ENCODE measurements around the gene THEMIS. TPM values are rescaled to one million over a fixed set of nuclear protein-coding genes. Genes with fewer than 3 reads are reported as not detected.

Gene THEMIS, protein sequence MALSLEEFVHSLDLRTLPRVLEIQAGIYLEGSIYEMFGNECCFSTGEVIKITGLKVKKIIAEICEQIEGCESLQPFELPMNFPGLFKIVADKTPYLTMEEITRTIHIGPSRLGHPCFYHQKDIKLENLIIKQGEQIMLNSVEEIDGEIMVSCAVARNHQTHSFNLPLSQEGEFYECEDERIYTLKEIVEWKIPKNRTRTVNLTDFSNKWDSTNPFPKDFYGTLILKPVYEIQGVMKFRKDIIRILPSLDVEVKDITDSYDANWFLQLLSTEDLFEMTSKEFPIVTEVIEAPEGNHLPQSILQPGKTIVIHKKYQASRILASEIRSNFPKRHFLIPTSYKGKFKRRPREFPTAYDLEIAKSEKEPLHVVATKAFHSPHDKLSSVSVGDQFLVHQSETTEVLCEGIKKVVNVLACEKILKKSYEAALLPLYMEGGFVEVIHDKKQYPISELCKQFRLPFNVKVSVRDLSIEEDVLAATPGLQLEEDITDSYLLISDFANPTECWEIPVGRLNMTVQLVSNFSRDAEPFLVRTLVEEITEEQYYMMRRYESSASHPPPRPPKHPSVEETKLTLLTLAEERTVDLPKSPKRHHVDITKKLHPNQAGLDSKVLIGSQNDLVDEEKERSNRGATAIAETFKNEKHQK
- total RNA-seq (10 to 100 TPM; 53.9 to 64.7 TPM), total RNA-seq (121 to 186 reads per million in 2 donors)

DNA sequence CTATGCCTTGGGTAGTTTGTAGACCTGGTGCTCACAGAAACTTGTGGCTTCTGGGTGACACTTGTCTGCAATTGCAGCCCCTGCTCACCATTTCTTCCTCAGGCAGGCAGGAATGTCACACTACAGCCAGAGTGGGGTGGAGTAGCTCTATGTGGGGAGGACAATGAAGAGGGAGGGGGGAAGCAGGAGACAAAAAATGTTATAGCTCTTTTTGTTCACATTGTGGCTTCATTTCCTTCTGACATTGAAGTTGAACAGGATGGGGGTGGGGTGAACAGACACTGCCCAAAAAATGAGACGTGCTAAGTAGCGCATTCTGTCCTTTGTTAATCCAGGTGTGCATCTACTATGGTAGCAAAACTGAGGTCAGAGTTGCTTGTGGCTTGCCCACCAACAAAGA is at the start of gene THEMIS:
TSS of gene THEMIS (minus strand) at position 124 of the 400 bp plus-strand sequence. CDS start 126 bp downstream, outside the sequence.
- peak within 1 kb of the TSS; percentile 99 for H3K27ac Mint-ChIP-seq
- no peaks in the 10 kb centered on the region for H3K27me3 Mint-ChIP-seq
- H3K9me3 ChIP-seq (ENCODE audit: control insufficient read depth, low read length, poor library complexity, severe bottlenecking): no peaks in the 10 kb centered on the region
- peak in 1 of 3 donors; percentile 14 for DNase-seq
- peaks cover 8% of the 10 kb centered on the region for H3K36me3 Mint-ChIP-seq (ENCODE audit: low read depth)
- peaks cover 37% of the 10 kb centered on the region for H3K4me1 Mint-ChIP-seq
- peak within 1 kb of the TSS; percentile 97 for H3K4me3 Mint-ChIP-seq
- ATAC-seq: peak; percentile 77

DNA sequence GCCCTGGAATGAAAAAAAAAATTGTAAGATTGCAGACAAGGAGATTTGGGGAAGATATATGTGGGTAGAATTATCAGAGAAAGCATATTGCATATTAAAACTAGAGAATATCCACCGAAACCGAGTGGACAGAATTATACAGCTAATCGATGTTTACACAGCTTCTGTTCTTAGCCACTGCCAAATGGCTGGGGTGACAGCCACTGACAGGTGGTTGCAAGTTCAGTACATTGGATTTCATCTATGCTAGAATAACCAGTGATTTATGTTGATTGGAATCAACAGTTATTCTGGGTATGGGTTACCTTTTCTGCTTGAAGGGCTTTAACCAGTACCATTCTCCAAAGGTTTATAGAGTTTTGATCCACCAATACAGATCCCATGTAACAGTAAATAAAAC is 48.4 kb upstream of the THEMIS start:
- H3K27me3 Mint-ChIP-seq: no peaks in the 10 kb centered on the region
- peaks cover 33% of the 10 kb centered on the region for H3K4me1 Mint-ChIP-seq
- DNase-seq: no peak
- H3K27ac Mint-ChIP-seq: no peak overlapping the region
- H3K4me3 Mint-ChIP-seq: no peak overlapping the region
- ATAC-seq: no peak
- no peaks in the 10 kb centered on the region for H3K36me3 Mint-ChIP-seq (ENCODE audit: low read depth)
- H3K9me3 ChIP-seq (ENCODE audit: control insufficient read depth, low read length, poor library complexity, severe bottlenecking): peaks cover 6% of the 10 kb centered on the region

DNA sequence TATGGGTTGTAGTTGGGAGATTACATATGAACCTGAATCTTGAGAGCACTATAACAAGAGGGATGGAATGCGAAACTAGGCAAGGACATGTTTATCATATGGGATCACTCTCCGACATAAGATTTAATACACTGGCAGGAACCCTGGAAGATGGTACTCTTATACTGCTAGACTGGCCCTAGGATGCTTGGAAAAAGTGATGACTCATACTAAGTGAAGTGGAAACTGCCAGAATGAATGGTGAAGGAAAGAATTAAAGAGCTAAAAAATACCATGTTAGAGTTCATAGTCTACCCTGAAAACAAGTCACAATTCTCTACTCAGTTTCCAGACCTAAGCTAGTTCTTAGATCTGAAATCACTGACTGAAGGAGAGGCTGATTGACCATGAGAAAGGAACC is 45.5 kb upstream of the THEMIS start:
- DNase-seq: no peak
- H3K27ac Mint-ChIP-seq: no peak overlapping the region
- no peaks in the 10 kb centered on the region for H3K36me3 Mint-ChIP-seq (ENCODE audit: low read depth)
- H3K4me3 Mint-ChIP-seq: no peak overlapping the region
- no peaks in the 10 kb centered on the region for H3K27me3 Mint-ChIP-seq
- peaks cover 6% of the 10 kb centered on the region for H3K9me3 ChIP-seq (ENCODE audit: control insufficient read depth, low read length, poor library complexity, severe bottlenecking)
- ATAC-seq: no peak
- peaks cover 22% of the 10 kb centered on the region for H3K4me1 Mint-ChIP-seq

DNA sequence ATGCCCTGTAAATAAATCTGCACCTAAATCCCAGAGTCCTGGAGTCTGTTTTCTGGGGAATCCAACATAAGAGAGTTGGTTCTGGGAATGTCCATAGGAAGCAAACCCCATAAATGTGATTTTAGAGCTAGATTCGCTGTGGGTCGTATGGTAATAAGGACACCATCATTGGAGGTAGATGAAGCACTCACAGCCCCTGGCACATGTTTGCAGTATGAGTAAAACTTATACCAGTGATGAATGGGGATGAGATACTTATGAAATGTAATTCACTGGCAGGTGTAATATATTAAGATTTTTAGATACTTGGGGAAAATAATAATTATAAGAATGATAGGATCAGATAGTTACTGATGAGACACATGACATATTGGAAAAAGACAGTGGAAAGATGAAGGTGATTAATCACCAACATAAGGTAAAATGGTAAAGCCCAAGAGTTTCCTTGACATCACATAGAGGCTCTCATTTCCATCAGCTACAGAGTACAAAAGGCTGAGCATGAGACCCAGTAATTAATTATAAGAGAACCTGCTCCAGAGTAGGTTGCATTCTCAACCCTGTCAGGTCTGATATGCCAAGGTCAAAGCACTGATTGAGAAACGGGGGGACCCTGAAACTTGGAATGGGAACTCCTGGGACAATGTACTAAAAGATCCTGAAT is 44.7 kb upstream of the THEMIS start:
- Mint-ChIP-seq H3K27ac (no peak overlapping the region), H3K36me3 (ENCODE audit: low read depth) (no peaks in the 10 kb centered on the region), H3K4me1 (peaks cover 14% of the 10 kb centered on the region), H3K4me3 (no peak overlapping the region), H3K27me3 (no peaks in the 10 kb centered on the region)
- ATAC-seq (no peak), DNase-seq (no peak)
- peaks cover 6% of the 10 kb centered on the region for H3K9me3 ChIP-seq (ENCODE audit: control insufficient read depth, low read length, poor library complexity, severe bottlenecking)

DNA sequence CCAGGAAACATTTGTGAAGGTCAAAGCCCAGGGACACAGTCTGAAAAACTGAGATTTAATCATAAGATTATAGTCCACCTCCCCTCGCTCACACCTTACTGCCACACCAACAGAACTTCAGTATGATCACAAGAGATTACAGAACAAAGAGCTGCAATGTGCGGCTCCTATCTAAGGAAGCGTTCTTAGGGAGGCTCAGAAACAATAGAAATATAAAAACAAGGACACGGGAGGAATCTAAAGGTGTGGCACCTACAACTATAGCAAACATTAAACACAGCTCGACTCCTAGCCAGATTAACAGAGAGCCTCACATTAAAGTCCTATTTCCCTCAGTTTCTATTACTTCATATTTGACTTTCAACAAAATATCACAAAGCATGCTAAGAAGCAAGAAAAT is 40.4 kb upstream of the THEMIS start:
- no peaks in the 10 kb centered on the region for H3K27me3 Mint-ChIP-seq
- DNase-seq (no peak), ATAC-seq (no peak)
- H3K27ac Mint-ChIP-seq: no peak overlapping the region
- H3K9me3 ChIP-seq (ENCODE audit: control insufficient read depth, low read length, poor library complexity, severe bottlenecking): no peaks in the 10 kb centered on the region
- H3K4me3 Mint-ChIP-seq: peak overlapping the region; percentile 15
- no peaks in the 10 kb centered on the region for H3K36me3 Mint-ChIP-seq (ENCODE audit: low read depth)
- peaks cover 21% of the 10 kb centered on the region for H3K4me1 Mint-ChIP-seq

DNA sequence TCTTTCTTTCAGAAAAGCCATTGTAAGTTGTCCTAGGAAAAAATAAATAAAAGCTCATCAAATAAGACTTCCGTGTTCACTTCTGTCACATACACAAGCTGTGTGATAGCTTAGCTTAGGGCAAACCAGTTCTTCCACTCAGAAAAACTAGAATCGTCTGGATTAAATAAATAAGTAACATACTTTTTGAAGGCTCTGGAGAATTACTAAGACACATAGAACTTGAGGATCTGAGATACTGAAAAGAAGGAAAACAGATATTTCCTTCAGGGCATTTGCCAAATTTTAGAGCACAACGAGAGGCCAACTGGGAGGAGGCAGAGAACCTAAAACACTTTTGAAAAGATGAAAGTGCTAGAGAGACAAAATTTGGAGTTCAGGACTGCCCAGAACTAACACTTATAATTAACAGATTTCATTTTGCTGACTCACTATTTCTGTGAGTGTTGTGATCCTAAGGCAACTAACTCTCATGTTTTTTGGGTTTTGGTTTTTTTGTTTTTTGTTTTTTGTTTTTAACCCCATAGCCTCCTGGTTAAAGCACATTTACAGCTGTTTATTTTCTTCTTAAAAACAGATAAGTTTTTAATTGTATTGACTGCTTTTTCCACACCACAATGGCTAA is 38.7 kb upstream of the THEMIS start:
- H3K4me1 Mint-ChIP-seq: peaks cover 27% of the 10 kb centered on the region
- no peak overlapping the region for H3K4me3 Mint-ChIP-seq
- H3K36me3 Mint-ChIP-seq (ENCODE audit: low read depth): no peaks in the 10 kb centered on the region
- H3K27ac Mint-ChIP-seq: peak overlapping the region; percentile 81
- H3K9me3 ChIP-seq (ENCODE audit: control insufficient read depth, low read length, poor library complexity, severe bottlenecking): no peaks in the 10 kb centered on the region
- H3K27me3 Mint-ChIP-seq: no peaks in the 10 kb centered on the region
- DNase-seq: no peak
- no peak for ATAC-seq

DNA sequence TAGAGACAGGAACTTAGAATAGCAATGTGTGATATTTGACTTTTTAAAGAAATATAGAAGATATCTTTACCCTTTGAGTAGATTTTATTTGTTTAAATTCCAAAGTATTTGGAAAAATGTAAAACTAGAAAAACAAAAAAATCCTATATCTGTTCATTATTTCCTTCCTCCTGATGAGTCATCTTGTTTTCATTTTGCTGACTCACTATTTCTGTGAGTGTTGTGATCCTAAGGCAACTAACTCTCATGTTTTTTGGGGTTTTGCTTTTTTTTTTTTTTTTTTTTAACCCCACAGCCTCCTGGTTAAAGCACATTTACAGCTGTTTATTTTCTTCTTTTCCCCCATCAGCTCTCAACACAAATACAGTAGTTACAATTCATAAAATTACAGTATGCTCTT is 37.8 kb upstream of the THEMIS start:
- H3K27me3 Mint-ChIP-seq: no peaks in the 10 kb centered on the region
- peak overlapping the region; percentile 81 for H3K27ac Mint-ChIP-seq
- H3K4me1 Mint-ChIP-seq: peaks cover 35% of the 10 kb centered on the region
- H3K36me3 Mint-ChIP-seq (ENCODE audit: low read depth): no peaks in the 10 kb centered on the region
- no peak overlapping the region for H3K4me3 Mint-ChIP-seq
- ATAC-seq (no peak), DNase-seq (no peak)
- no peaks in the 10 kb centered on the region for H3K9me3 ChIP-seq (ENCODE audit: control insufficient read depth, low read length, poor library complexity, severe bottlenecking)

DNA sequence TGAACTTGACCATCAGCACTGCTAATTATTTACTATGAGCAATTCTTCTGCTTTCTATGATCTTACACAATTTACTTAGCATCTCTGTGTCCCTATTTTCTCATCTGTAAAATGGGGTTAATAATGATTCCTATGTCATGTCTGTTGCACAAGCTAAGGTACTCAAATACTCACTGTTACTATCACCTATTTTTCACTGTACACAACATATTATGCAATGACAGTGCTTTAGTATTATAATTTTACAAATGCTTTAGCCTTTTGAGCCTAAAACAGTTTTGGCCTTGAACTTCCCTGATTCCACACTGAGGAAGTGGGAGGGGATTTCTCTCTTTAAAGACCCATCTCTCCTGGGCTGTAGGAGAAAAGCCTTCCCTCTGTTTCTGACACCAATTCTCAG is 36.9 kb upstream of the THEMIS start:
- H3K9me3 ChIP-seq (ENCODE audit: control insufficient read depth, low read length, poor library complexity, severe bottlenecking): no peaks in the 10 kb centered on the region
- Mint-ChIP-seq H3K4me3 (no peak overlapping the region), H3K36me3 (ENCODE audit: low read depth) (no peaks in the 10 kb centered on the region), H3K4me1 (peaks cover 42% of the 10 kb centered on the region), H3K27ac (peak overlapping the region; percentile 81), H3K27me3 (no peaks in the 10 kb centered on the region)
- no peak for ATAC-seq
- no peak for DNase-seq

DNA sequence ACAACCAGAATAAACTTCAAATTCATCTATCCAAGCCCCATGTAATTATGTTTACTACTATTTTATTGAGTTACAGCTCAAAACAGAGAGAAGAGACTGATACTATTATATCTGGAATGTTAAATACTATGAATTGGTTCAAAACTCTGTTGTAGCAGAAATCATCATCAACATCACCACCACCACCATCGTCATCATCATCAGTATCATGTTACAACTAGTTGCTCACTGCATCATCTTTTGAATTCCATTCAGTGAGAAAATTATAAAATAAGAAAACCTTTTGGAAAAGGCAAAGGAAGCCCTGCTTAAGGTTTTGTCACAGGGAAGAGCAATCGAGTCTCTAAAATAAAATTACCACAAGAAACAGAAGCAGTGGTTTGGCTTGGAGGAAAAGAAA is 36.2 kb upstream of the THEMIS start:
- Mint-ChIP-seq H3K36me3 (ENCODE audit: low read depth) (no peaks in the 10 kb centered on the region), H3K4me1 (peaks cover 43% of the 10 kb centered on the region), H3K27ac (peak overlapping the region; percentile 39), H3K4me3 (no peak overlapping the region), H3K27me3 (no peaks in the 10 kb centered on the region)
- H3K9me3 ChIP-seq (ENCODE audit: control insufficient read depth, low read length, poor library complexity, severe bottlenecking): no peaks in the 10 kb centered on the region
- ATAC-seq: no peak
- no peak for DNase-seq

DNA sequence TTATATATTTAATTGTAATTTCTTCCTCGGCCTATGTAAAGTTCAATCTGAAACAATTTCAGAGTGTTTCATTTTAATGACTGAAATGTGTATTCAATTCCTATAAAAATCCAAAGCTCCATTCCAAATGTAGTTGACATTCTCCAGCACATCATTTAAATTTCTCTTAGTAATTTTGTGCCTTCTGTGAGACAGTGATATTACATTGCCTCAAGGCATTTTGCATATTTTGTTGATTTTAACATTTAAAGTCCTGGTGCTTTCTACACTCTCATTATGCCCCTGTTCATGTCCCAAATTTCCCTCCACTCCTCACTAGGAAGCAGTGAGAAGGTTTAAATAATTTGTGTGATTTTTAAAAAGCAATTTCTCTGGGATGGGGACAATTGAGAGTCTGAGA is 34.1 kb upstream of the THEMIS start:
- DNase-seq (no peak), ATAC-seq (no peak)
- peak overlapping the region; percentile 94 for H3K27ac Mint-ChIP-seq
- H3K27me3 Mint-ChIP-seq: no peaks in the 10 kb centered on the region
- peak overlapping the region; percentile 84 for H3K4me3 Mint-ChIP-seq
- peaks cover 43% of the 10 kb centered on the region for H3K4me1 Mint-ChIP-seq
- no peaks in the 10 kb centered on the region for H3K36me3 Mint-ChIP-seq (ENCODE audit: low read depth)
- H3K9me3 ChIP-seq (ENCODE audit: control insufficient read depth, low read length, poor library complexity, severe bottlenecking): no peaks in the 10 kb centered on the region

DNA sequence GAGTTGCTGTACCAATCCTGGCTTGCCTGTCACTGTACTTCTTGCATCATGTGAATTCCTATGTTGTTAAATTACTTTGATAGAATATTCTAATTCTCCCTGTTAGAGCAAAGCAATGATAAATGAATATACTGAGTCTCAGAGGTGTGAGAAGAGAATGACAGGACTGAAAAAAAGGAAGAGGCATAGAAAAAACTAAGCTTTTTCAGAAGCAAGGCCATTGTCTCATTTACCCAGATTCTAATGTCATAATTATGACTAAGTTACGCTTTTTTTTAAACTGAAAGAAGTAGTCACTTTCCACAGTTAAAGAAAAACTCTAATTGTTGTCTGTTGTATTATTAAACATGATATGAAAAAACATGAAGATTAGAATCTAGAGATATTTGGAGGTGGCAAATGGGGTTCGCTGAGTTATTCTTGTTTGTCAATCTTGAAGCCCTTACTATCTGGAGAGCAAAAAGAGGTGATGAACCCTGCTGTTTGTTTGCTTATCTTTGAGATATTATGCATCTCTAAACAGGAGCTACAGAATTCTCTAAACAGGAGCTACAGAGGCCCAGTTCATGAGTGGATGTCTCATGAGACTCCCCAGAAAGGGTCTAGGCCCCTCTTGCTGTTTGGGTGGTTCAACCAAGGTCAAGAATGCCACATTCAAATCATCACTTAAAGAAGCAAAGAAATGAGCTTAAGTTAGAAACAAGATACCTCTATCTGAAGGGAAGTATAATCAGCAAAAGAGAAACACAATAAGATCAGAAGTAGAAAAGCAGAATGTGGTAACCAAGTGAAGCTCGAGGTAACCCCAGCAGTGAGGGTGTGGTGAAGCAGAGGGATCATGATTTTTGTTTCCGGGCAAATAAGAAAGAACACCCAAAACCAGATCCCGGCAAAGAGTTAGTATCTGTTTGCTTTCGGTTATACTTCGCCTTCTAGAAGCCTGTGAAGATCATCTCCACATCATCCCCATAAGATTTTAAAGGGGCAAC is 33.3 kb upstream of the THEMIS start:
- DNase-seq (no peak), ATAC-seq (peak; percentile 92)
- peak overlapping the region; percentile 84 for H3K4me3 Mint-ChIP-seq
- H3K27me3 Mint-ChIP-seq: no peaks in the 10 kb centered on the region
- peaks cover 40% of the 10 kb centered on the region for H3K4me1 Mint-ChIP-seq
- no peaks in the 10 kb centered on the region for H3K9me3 ChIP-seq (ENCODE audit: control insufficient read depth, low read length, poor library complexity, severe bottlenecking)
- H3K27ac Mint-ChIP-seq: peak overlapping the region; percentile 94
- no peaks in the 10 kb centered on the region for H3K36me3 Mint-ChIP-seq (ENCODE audit: low read depth)

DNA sequence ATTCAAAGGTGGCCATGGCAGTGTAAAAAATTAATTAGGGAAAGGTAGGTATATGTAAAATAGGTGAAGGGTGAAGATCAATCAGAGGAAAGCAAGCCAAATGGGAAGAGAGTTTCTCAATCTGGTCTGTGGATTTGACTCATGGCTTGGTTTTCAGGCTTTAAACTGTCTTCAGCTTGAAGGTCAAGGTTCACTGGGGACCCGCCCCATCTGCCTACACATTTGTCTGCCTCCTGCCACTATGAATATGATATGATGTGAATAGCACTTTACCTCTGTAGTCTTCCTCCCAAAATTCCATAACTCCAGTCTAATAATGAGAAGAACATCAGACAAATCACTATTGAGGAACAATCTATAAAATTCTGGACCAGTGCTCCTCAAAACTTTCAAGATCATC is 32.3 kb upstream of the THEMIS start:
- no peaks in the 10 kb centered on the region for H3K36me3 Mint-ChIP-seq (ENCODE audit: low read depth)
- H3K4me1 Mint-ChIP-seq: peaks cover 32% of the 10 kb centered on the region
- H3K4me3 Mint-ChIP-seq: no peak overlapping the region
- no peaks in the 10 kb centered on the region for H3K9me3 ChIP-seq (ENCODE audit: control insufficient read depth, low read length, poor library complexity, severe bottlenecking)
- H3K27ac Mint-ChIP-seq: peak overlapping the region; percentile 94
- DNase-seq (no peak), ATAC-seq (no peak)
- no peaks in the 10 kb centered on the region for H3K27me3 Mint-ChIP-seq

Data from T-helper 17 cell (primary cell).